Posterior cingulate gyrus (tissue), 11 donors: ENCODE data around the gene BICDL2.
A peak's percentile ranks its signal among the peaks of the same experiment; 100 is the strongest.

Experiments
- DNase-seq, 10 donors: peaks; one replicate each; pipeline versions ENCODE4 v3.0.0 to v3.0.0-alpha.2; 2020 to 2021; ENCODE audit warnings: mixed read lengths in 3 of 10
- intact Hi-C: fragments of 100-400 bp; cut with DNase I; formaldehyde crosslinking; loops from one replicate; pipeline ENCODE4 v1.15.1; 2023

BICDL2 gene

DNA sequence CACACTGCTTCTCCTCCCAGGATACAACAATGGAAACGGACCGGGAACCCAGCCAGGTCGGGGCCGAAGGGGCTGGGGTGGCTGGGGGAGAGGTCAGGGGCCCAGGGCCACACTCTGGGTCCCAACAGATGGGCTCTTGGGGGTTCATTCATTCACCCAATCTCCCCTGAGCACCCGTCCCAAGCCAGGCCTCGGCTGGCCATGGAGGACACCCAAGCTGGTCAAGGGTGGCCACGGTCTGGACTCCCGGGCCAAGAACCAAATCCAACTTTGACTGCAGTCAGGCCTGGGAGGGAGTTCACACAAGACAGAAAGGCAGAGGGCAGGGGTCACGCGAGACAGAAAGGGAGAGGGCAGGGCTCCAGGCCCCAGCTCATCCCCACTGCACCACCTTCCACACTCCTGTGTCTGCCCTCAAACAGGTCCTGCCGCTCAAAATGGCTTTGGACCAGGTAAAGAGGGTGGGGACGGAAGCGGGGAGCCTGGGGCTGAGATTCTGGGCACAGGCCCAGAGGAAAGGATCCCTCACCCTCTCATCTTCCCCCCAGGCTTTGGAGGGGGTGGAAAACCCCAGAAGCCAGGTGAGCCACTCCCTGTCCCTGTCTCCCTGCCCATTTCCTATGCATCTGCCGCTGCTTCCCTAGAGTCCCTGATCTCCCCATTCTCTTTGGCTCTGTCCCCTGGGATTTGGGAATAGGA lies 44.2 kb downstream of the BICDL2 start:
- DNase-seq, result no peak

DNA sequence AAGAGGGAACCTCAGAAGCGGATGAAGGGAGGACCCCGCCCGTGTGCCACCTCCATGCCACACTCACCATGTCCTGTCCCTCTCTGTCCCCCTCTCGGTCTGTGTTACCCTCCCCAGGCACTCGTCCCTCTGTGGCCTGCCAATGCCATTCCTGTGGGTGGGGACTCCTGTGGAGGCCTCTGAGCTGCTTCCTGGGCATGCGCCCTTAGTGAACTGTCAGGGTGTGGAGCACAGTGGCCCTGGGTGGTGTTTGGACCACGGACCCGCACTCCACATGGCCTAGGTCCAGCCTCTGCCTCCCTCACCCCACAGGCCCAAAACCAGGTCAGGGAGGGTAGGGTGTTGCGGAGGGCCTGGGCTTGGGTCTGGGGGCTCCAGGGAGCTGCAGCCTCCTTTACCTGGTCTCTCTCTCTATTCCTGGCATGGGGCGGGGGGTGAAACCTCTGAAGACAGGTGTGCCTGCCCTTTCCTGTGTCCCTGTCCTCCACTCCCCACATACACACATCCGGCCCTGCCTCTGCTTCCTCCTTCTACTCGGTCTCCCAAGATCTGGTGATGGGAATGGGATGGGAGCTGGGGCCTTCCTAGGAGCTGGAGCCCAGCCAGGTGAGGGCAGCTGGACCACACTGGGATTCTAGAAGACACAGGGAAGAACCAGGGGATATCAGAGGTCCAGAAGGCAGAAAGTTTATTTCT lies 45.0 kb downstream of the BICDL2 start:
- no peak for DNase-seq

More for the DNA sequence above, 44.2 kb downstream of the BICDL2 start:
- intact Hi-C loops, result no loop called here

DNA sequence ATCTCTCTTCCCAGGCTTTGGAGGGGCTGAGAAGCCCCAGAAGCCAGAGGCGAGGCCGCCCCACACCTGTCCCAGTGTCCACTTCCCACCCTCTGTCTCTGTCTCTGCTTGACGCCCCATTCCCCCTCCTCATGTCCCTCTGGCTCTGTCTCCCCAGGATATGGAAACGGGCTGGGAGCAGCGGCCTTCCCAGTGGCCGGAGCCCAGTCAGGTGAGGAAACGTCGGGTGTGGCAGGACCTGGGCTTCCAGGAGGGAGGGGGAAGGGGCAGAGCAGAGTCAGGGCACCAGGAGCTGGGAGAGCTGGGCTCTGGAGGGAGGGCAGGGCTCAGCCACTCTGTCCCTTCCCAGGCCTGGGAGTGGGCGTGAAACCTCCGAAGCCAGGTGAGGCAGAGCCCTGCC lies 45.9 kb downstream of the BICDL2 start:
- intact Hi-C loops, result no loop called here
- no peak for DNase-seq

More for the DNA sequence above, 45.0 kb downstream of the BICDL2 start:
- intact Hi-C loops, result no loop called here

DNA sequence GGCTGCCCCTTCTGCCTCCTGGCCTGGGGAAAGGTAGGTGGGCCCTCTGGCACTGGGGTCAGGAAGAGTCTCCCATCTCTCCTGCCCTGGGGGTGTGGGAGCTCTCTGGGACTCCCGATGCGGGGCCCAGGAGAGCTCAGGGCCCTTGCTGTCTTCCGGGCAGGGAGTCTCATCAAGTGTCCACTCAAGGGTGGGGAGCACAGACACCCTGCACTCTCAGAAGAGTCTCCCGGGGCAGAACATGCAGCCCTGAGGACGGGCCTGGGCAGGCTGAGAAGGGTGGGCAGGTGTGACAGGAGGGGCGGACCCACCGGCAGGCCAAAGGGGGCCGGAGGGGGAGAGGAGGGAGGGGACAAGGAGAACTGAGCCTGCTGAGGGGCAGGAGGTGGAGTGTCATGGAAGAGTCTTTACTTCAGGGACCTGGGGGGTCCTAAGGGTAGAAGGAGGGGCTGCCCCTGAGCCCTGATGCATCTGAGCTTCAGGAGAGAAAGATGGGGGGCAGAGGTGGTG lies 48.1 kb downstream of the BICDL2 start:
- intact Hi-C loops, result no loop called here
- no peak for DNase-seq

DNA sequence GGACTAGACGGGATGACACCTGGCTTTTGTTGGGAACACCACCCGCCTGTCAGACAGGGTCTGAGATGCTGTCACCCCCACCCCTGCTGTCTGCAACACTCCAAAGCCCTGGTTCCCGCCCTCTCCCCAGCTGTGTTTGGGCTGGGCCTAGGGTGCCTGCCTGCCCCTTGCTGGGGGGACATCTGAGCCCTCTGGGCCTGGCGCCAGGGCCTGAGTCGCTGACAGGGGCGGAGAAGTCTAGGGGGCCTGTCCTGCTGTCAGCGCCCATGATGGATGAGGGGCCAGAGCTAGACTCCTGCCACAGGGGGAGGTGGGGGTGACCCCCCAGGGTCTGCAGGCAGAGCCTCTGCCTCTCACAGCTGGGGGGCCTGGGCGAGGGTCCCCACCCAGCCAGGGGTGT lies 48.9 kb downstream of the BICDL2 start:
- no peak for DNase-seq
- intact Hi-C loops, result no loop called here

DNA sequence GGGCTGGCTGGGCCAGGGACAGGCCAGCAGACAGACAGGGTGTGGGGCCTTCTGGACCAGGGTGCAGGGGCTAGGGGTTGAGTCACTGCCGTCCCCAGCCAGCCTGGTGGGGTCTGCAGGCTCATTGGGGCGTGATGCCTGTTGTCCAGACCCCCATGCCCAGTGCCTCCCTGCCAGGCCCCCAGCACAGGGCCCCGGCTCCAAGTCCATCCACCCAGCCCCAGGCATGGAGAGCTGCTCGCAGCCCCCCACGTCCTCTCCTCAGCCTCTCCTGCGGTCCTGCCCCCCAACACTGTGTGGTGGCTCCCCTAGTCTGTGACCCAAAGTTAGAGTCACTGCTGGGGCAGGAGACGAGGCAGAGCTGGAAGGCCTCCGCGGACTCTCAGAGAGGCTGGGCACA lies 49.5 kb downstream of the BICDL2 start:
- intact Hi-C loops, result no loop called here
- peak in 1 of 10 donors; percentile 84 for DNase-seq

DNA sequence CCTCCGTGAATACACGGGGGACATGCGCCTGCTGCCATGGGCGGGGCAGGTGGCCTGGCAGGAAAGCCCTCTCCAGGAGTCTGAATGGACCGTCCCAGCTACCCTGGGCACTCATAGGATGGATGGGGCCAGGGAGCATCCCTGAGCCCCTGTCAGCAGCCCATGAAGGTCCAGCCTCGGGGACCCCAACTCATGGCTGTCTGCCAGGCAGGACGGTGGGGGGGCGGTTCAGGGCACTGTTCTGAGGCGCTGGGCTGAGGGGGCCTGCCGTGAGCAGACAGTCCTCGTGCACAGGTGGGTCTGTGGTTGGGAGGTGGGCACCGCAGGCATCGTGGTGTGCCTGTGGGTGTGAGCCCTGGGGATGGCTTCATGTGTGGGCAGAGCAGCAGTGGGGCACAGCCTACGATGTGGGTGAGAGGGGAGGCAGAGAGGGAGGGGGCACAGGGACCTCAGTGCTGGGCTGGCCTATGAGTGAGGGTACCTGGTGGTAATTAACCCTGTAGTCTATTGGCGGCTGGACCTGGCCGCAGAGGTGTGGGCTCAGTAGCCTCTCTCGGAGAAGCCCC lies 50.0 kb downstream of the BICDL2 start:
- no peak for DNase-seq
- intact Hi-C loops, result no loop called here

DNA sequence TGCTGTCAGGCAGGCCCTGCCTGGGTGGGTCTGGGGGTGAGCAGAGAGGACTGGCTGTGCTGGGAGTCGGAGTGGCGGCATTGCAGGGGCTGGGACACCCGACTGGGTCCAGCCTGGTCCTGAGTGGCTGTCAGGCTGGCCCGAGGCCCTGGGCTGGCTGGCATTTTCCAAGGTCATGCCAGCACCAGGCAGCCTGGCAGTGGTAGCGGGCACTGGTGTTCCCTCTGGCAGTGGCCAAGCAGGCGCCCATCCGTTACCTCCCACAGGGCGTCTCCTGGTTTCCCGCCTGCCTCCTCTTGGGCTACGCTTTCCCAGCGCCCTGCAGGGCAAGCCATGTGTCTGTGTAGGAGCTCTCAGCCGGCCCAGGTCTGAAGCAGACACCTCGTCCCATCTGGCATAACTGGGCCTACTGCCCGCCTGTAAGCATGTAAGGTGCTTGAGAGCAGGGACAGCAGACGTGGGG lies 50.8 kb downstream of the BICDL2 start:
- intact Hi-C loops, result no loop called here

DNA sequence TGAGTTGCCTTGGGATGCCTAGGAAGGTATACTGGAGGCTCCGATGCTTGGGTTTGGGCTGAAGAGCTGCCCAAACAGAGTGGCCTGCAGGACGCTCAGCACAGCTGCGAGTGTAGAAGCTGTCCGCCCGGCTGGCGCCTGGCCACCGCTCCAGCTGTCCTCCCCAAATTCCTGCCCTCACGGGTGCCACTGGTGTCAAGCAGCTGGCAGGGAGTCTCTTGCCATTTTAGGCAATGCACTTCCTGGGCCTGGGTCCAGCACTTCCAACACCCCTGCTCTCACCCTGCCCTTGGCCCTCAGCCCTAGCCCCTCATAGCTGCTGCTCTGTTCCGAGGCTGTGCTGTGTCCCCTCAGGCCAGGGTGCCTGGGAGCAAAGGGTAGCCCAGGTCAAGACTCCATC lies 51.3 kb downstream of the BICDL2 start:
- no peak for DNase-seq
- intact Hi-C loops, result no loop called here

More for the DNA sequence above, 50.8 kb downstream of the BICDL2 start:
- DNase-seq, result no peak

DNA sequence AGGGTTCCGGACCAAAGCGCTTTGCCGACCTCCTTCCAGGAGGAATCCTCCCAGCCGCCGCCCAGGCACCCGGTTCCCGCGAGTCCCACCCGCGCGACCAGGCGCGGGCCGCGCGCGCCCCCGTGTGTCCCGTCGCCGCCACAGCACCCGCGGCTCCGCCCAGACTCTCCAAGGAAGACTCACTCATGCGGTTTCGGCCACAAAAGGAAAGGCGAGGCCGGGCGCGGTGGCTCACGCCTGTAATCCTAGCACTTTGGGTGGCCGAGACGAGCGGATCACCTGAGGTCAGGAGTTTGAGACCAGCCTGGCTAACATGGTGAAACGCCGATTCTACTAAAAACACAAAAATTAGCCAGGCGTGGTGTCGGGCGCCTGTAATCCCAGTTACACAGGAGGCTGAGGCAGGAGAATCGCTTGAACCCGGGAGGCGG lies 53.0 kb downstream of the BICDL2 start:
- intact Hi-C loops, result loop anchor here (5.0 kb wide), 1 partner anchor 71 kb away; the partner anchor contains the start of gene FLYWCH1
- DNase-seq, result peak; percentile 72 to 96 (median 82)

DNA sequence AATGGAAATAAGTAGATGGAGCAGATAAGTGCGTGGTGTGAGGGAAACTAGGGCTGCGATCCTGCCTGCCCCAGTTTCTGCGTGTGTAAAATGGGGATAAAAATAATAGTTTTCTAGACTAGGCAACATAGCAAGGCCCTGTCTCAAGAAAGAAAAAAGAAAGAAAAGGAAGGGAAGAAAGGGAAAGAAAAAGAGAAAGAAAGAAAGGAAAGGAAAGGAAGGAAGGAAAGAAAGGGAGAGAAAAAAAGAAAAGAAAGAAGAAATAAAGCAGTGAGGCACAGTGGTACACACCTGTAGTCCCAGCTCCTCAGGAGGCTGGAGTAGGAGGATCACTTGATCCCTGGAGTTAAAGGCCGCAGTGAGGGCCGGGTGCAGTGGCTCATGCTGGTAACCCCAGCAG lies 54.3 kb downstream of the BICDL2 start:
- no peak for DNase-seq
- intact Hi-C loops, result loop anchor here (5.0 kb wide), 1 partner anchor 70 kb away; the partner anchor contains the start of gene FLYWCH1

DNA sequence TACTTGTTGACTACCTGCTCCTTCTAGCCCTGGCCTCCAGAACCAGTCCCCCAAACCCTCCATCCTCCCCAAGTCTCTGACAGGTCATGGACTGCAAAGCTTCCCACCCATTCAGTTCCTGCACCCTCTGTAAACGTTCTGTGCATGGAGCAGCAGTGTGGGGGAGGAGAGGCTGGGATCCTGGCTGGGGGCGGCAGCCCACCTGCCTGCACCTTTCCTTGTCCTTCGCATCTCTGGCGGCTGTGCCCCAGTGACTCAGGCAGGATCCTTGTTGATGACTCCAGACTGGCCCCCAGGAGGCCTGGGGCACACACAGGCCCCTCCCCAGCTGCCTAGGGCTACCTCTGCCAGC lies 54.9 kb downstream of the BICDL2 start:
- intact Hi-C loops, result loop anchor here (5.0 kb wide), 1 partner anchor 70 kb away; the partner anchor contains the start of gene FLYWCH1
- no peak for DNase-seq

DNA sequence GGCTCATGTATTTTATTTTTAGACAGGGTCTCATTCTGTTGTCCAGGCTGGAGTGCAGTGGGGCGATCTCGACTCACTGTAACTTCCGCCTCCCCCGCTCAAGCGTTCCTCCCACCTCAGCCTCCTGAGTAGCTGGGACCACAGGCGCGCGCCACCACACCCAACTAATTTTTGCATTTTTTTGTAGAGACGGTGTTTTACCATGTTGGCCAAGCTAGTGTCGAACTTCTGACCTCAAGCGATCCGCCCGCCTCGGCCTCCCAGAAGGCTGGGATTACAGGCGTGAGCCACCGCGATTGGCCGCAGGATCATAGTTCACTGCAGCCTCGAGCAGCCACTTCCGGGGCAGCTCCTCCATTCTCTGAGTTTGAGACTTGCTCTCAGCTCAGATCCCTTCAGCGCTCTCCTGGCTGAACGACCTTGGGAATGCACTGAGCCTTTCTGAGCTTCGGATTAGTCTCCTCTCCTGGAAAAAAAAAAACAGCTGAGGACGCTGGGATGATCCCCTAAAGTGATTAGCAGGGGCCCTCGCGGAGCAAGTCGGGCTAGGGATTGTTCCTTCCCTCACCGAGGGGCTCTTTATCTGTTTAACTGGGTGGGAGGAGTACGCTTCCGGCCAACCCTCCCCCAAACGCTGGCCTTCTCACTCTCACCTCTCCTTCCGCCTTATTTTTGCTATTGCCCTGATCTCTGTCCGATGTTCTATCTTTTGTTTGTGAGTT lies 55.4 kb downstream of the BICDL2 start:
- DNase-seq, result no peak
- intact Hi-C loops, result loop anchor here (5.0 kb wide), 1 partner anchor 69 kb away; the partner anchor contains the start of gene FLYWCH1

DNA sequence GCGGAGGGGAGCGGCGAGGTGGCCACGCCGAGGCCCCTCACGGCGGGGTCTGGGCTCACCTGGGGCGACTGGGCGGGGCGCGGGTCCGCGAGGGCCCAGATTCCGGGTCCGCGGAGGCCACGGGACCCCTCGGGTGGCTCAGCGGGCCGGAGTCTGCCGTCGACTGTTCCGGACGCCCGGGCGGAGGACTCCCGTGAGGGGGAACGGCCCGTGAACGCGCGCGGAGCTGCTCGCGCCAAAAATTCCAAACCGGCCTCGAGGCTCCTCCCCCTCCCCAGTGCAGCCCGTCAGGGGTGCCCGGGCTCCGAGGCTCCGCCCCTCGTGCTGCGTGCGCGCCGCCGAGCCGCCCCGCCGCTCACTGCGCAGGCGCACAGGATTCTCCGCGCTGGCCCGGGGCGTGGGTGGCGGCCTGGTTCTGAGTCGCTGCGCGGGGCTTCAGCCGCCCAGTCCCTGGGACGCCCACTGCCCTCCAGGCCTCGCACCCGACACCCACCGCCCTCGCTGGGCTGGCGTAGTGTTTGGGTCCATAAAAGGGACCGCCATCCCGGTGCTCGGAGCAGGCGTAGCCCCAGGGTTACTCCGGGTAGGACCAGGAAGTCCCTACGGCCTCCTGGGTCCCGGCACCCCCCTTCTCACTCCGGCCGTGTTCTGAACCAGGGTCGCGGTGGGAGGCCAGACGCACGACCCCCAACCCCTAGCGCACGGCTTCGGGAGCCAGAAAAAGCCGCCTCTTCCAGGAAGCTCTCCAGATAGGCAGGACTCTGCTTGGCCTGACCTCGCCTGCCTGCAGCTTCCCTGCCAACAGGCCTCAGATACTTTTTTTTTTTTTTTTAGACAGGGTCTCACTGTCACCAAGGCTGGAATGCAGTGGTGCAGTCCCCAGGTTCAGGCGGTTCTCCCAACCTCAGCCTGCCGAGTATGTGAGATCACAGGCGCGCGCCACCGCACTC lies 56.2 kb downstream of the BICDL2 start, which contains the start of gene PKMYT1:
Gene PKMYT1, minus strand, starts transcription at position 220 of the 950 bp plus-strand sequence. CDS start 789 bp downstream, outside the sequence.
- intact Hi-C loops, result loop anchor here (5.0 kb wide), 1 partner anchor 68 kb away; the partner anchor contains the start of gene FLYWCH1
- peak; percentile 83 to 99 (median 90) for DNase-seq

DNA sequence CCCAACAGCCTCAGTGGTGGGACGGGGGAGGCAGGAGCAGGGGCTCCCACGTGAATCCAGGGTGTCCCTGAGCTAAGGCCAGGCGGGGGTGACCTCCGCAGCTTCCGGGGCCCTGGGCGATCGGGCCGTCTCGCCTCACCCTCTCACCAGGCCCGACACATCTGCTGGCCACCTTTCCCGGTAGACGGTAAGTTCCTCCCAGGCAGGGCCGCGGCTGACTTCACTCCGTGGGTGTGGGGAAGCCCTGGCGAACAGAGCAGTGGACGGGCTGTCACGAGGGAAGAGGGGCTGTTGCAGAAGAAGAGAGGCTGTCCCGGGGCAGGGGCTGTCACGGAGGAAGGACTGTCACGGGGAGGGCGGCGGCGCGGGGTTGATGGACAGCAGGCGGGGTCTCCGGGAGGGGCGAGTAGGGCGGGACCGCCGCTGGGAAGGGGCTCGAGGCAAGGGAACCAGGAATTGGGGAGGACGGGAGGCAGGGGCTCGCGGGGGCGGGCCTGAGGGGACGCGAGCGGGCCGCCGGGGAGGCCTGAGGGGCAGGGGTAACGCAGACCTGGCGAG lies 57.0 kb downstream of the BICDL2 start:
- intact Hi-C loops, result loop anchor here (5.0 kb wide), 1 partner anchor 67 kb away; the partner anchor contains the start of gene FLYWCH1

More for the DNA sequence above, 57.0 kb downstream of the BICDL2 start:
- DNase-seq, result no peak
